GM18909 (cell line): Measurements from ENCODE around the gene GASK1A.
"Not testable (repeated sequence)": the region's sequence is repeated elsewhere in the genome, so short reads cannot be mapped to it uniquely, and the experiment has no call there.

ENCODE experiments used
- ATAC-seq: cut with Tn5 transposase; IDR thresholded peaks from one replicate; pipeline ENCODE4 v1.9.1; 2021; ENCODE audit warnings: mild to moderate bottlenecking; ENCODE audit not compliant: unreplicated experiment, poor library complexity

Gene GASK1A

GRCh38 chr3:43055393-43055792, 76.3 kb downstream of the GASK1A start:
- ATAC-seq, result no peak

DNA sequence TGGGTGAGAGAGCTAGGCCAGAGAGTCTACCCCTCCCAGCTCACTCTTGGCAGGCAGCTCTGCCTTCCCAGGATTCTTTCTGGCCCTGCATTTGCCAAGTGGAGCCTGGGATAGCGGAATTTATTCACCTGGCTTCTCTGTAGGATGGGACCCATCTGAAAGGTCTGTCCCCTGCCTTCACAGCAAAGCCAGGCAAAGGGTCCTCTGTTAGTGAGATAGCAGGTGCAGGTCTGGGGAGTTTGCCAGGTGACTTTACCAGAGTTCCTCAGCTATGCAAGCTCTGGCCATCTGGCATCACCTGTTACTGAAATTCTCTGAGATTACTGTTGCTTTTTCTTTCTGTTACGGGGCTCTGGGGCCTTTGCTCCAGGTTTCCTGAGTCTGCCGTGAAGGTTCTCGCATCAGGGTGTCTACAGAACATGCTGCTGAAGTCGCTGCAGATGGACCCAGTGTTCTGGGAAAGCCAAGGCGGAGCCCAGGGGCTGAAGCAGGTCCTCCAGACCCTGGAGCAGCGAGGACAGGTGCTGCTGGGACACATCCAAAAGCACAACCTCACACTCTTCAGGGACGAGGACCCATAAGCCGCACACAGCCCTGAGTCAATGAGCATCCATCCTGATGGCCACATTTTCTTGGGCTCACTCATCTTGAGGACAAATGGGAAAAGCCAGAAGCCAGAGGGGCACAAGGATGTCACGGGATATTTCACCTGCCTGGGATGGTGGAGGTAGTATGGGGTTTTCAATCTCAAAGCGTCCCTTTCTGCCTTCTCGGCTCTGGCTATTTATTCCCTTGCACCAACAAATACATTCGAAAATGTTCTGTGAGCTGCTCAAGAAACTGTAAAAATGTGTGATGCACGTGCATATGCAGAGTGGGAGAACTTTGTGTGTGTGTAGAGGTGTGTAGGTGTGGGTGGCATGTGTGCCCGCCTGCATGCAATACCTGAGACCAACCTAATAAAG, 77.0 kb downstream of the GASK1A start:
- no peak for ATAC-seq

- no peak for ATAC-seq
Measured at GRCh38 chr3:43059456-43059855, 80.3 kb downstream of the GASK1A start.

GRCh38 chr3:43061101-43061895, 82.2 kb downstream of the GASK1A start:
- ATAC-seq, result no peak

- ATAC-seq, result no peak
Measured at GRCh38 chr3:43062040-43062563, 83.0 kb downstream of the GASK1A start.

- no peak for ATAC-seq
Measured at GRCh38 chr3:43062564-43063040, 83.5 kb downstream of the GASK1A start.

GRCh38 chr3:43063114-43063513, 84.0 kb downstream of the GASK1A start:
- ATAC-seq, result no peak

DNA sequence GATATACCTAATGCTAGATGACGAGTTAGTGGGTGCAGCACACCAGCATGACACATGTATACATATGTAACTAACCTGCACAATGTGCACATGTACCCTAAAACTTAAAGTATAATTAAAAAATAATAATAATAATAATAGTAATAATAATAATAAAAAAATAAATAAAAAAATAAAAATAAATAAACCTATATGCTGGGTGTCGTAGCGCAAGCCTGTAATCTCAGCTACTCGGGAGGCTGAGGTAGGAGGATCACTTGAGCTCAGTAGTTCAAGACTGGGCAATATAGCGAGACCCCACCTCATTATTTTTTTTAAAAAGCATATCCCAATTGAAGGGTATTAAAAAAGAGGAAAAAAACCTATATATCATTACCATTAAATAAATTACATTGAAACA, 91.6 kb downstream of the GASK1A start:
- ATAC-seq, result not testable (repeated sequence)

- ATAC-seq, result no peak
Measured at GRCh38 chr3:43071313-43071893, 92.3 kb downstream of the GASK1A start.

GRCh38 chr3:43072361-43072760, 93.2 kb downstream of the GASK1A start:
- no peak for ATAC-seq

DNA sequence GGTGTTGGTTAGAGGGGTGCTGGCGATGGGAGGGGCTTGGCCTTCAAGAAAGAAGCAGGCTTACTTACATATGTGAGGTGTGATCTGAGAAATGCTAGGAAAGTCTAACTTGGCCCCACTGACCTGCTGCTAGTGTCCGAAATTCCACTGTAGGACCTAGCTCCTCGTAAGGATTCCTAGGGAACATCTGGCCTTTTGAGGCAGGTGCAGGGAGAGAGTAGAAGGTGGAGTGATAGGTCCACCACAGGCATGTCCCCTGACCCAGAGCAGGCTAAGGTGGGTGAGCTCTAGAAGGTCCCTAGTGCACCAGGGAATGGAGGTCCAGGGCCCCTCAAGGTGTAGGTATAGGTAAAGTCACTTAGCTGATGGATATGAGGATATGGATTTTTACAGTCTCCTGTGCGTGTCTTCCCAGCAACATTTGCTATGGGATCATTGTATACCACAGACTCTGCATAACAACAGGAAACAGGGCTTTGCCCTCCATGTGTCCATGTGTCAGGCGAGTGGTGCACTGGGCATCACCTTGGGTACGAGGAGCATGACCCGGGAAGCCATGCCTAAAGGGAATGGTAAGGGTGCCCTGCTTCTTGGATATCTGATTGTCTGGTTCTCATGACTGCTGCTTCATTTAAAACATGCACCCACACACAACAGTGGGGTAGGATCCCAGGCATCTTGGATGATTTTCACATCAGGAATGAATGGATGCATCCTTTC, 94.2 kb downstream of the GASK1A start:
- no peak for ATAC-seq

GRCh38 chr3:43073836-43074220, 94.7 kb downstream of the GASK1A start:
- no peak for ATAC-seq

DNA sequence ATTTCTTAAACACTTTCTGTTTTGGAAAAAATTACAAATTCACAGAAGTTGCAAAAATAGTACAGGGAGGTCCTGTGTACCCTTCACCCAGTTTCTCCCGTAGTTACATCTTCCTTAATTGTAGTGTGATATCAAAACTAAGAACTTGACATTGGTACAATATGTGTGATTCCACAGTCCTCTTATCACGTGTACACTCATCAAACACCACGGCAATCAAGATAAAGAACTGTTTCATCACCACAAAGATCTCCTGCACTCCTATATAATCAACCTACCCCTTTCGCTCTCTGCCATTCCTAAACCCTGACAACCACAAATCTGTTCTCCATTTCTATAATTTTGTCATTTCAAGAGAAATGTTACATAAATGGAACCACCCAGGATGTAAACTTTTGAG, 95.4 kb downstream of the GASK1A start:
- no peak for ATAC-seq

DNA sequence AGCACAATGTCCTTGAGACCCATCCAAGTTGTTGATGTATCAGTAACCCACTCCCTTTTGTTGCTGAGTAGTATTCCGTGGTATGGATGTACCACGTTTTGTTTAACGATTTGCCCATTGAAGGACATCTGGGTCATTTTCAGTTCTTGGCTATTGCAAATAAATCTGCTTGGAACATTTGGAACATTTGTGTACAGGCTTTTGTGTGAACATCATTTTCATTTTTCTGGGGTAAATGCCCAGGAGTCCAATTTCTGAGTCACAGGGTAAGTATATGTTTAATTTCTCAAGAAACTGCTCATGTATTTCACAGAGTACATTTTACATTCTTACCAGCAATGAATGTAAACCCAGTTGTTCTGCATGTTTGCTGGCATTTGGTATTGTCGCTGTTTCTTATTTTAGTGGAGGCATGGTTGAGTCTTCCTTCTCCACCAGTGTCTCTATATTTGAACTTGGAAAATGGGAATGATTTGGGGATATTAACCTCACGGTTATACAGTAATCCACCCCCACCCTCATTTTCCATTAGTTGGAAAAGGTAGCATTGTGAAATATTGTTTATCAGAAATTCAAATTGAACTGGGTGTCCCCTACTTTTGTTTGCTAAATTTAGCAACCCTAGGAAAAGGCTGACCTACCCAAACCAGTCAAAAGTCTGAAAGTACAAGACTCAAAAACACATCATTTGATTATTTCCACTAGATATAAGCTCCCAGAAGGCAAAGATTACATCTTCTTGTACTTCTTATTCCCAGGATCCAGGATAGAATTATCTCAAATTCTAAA, 96.0 kb downstream of the GASK1A start:
- ATAC-seq, result no peak

DNA sequence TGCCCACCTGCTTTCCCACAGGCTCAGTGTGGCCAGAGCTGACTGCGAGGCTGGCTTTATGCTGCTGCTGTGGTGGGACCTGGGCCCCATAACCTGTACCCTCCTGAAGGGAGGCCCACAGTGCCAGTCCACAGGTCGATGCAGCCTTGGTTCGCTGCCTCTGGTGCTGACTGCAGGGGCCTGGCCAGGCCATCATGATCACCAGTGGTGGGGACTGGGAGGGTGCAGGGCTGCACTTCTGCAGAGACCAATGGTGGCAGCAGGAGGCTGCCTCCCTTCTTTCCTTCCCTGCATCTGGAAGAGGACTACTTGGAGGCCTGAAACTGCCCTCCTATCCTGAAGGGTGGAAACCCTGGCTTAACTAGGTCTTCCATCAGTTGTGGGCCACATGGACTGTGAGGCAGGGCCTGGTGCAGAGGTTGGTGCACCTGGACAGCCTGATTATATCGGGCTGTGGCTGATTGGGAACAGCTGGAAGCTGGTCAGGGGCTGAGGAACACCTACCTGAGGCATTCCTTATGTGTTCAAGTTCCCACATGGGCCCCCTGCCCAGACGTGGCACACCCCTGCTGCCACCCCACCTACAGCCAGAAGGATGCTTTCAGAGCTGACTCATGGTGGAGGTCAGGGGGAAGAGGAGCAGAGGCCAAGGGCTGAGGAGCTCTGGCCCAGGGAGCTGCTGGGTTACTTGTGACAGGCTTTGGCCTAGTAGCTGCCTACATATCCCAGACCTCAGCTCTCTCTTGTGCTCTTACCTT, 97.0 kb downstream of the GASK1A start:
- ATAC-seq, result no peak

- no peak for ATAC-seq
Measured at GRCh38 chr3:43076857-43077256, 97.7 kb downstream of the GASK1A start.

GRCh38 chr3:43077261-43077660, 98.2 kb downstream of the GASK1A start:
- ATAC-seq, result no peak

- no peak for ATAC-seq
Measured at GRCh38 chr3:43077707-43078106, 98.6 kb downstream of the GASK1A start.
